Pancreas (tissue), 10 donors: Measurements from ENCODE around the gene ZNF429. TPM values are rescaled to one million over a fixed set of nuclear protein-coding genes. Genes with fewer than 3 reads are reported as not detected.

Experiments
- ATAC-seq, 4 donors: fragments of 200-7000 bp; cut with Tn5 transposase; one replicate each; pipeline versions ENCODE4 v1.8.0 to v1.9.1; 2020; ENCODE audit warnings: mild to moderate bottlenecking in 4 of 4, moderate library complexity in 4 of 4
- DNase-seq, 6 donors: peaks; one replicate each; pipeline ENCODE4 v3.0.0-alpha.2; 2020
- FAIRE-seq: peaks from 2 replicates; lab custom pipeline; 2012; peaks lifted over from hg19 to GRCh38; lab: Jason Lieb, UNC
- H3K27ac ChIP-seq, 4 donors: fragments of 200-600 bp; sonication (generic); 1 replicate in 3 of 4; 2 replicates in 1 of 4; pipeline versions ENCODE4 v1.5.0 to v1.8.0; 2020
- H3K27me3 ChIP-seq, 4 donors: fragments of 200-600 bp; one replicate each; pipeline ENCODE4 v1.8.0; 2021
- H3K36me3 ChIP-seq, 3 donors: fragments of 200-600 bp; sonication (generic) in 1 of 3; one replicate each; pipeline versions ENCODE4 v1.5.0 to v1.8.0; 2020 to 2021
- H3K4me1 ChIP-seq, 3 donors: fragments of 200-600 bp; one replicate each; pipeline ENCODE4 v1.8.0; 2021
- H3K4me3 ChIP-seq, 4 donors: fragments of 200-600 bp; sonication (generic) in 2 of 4; one replicate each; pipeline versions ENCODE4 v1.5.0 to v1.8.0; 2020 to 2021
- H3K9me3 ChIP-seq, 4 donors: fragments of 200-600 bp; one replicate each; pipeline ENCODE4 v1.8.0; 2021
- WGBS, 2 donors: extraction: QIAGEN DNeasy Blood & Tissue Kit; methylation state at CpG; one replicate each; pipeline ENCODE4 v1.1.7; 2013; 5-methylcytosine and 5-hydroxymethylcytosine counted together
- intact Hi-C, 3 donors: fragments of 100-400 bp; cut with DNase I; formaldehyde crosslinking; loops; one replicate each; pipeline versions ENCODE4 v1.11.1 to v1.14.2; 2022
- polyA plus RNA-seq, 2 donors: library from polyadenylated mRNA; stranded (reverse); fragments of 200-250 nt; gene quantifications; one replicate each; pipeline ENCODE4 v1.2.3, GENCODE V29; 2013
- total RNA-seq, 6 donors: library from RNA; stranded (reverse); fragmentation: NEBNext Ultra II Directional in 4 of 6; extraction: Animal tissue kit (Norgen Biotek cat#: 25700) in 4 of 6; gene quantifications; one replicate each; pipeline versions ENCODE4 v1.2.1 to v1.2.4, GENCODE V29; 2021 to 2023
- TF ChIP-seq, protein P1 (sequence below), 4 donors: fragments of 200-600 bp; sonication (generic) in 3 of 4; IDR thresholded peaks; one replicate each; pipeline versions ENCODE4 v1.5.0 to v1.8.0; 2021; ENCODE audit warnings: antibody characterized with exemption in 4 of 4
- donor health status: healthy with polysubstance abuse.
- donor health status: DM: no; HTN: no; CAD: no; lungs with moderate emphysema.
- donor health status: DM: no; HTN: no; CAD: no.
- donor health status: control.
- donor health status: control.
- donor health status: Bipolar disorder and iron deficiency.
- donor health status: DM: yes; HTN: yes; CAD: no.
- donor health status: DM: no; HTN: no; CAD: no.
- donor health status: DM: no; HTN: no; CAD: no.
- donor health status: DM: yes; HTN: yes; CAD: no.

Gene ZNF429
- total and polyA plus RNA-seq, 8 donors, result 6.8 to 12.6 (median 9.9) TPM

DNA sequence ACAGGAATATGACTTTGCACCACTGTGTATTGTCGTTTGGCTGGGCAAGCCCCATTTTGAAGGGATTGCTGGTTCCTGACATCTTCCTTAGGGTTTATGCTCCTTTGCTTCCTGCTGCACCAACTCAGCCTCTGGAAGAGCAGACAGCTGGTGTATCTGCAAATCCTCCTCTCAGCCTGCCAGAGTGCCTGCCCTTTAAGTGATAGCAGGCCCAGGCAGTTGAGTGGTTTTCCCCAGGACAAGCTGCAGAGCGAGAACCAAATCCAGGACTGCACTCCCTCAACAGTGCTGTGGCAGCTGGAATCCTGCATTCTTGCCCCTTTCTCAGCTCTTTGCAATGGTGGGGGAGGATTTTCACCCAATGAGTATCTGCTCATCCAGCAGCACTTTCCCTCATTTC lies 85.5 kb downstream of the ZNF429 start:
- intact Hi-C loops, result no loop called here

DNA sequence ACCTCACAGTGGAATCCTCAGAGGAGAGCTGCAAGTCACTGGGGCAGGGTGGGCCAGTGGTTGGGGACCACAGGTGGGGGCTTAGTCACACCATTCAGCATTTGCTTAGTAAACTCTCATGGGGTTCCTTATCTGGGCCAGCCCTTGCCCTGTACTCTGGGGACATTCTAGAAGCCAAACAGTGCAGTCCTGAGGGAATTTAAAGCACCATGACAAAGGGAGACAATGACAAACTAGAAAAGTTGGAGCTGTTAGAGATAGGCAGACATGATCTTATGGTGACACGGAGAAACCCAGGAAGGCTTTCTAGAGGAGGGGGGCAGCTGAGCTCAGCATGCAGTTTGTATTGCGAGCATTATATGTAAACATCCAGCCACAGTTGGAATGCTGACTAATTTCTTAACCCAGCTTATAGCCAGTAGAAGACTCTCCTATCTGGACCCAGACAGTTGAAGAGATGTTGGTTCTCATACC lies 87.6 kb downstream of the ZNF429 start:
- no peak for FAIRE-seq

More for the DNA sequence above, 85.5 kb downstream of the ZNF429 start:
- Histone ChIP-seq H3K4me1 (peaks cover 0 to 18% (median 3%) of the 10 kb centered on the region in 3 donors), H3K36me3 (no peaks in the 10 kb centered on the region), H3K27ac (peak overlapping the region in 1 of 4 donors; percentile 5), H3K9me3 (no peaks in the 10 kb centered on the region), H3K27me3 (no peaks in the 10 kb centered on the region), H3K4me3 (no peak overlapping the region)
- WGBS, 2 donors, result 56 to 67% methylated on average over 2 of the region's 2 CpGs
- ATAC-seq (no peak), FAIRE-seq (no peak), DNase-seq (peak in 1 of 6 donors; percentile 11)
- TF ChIP-seq, protein P1, sequence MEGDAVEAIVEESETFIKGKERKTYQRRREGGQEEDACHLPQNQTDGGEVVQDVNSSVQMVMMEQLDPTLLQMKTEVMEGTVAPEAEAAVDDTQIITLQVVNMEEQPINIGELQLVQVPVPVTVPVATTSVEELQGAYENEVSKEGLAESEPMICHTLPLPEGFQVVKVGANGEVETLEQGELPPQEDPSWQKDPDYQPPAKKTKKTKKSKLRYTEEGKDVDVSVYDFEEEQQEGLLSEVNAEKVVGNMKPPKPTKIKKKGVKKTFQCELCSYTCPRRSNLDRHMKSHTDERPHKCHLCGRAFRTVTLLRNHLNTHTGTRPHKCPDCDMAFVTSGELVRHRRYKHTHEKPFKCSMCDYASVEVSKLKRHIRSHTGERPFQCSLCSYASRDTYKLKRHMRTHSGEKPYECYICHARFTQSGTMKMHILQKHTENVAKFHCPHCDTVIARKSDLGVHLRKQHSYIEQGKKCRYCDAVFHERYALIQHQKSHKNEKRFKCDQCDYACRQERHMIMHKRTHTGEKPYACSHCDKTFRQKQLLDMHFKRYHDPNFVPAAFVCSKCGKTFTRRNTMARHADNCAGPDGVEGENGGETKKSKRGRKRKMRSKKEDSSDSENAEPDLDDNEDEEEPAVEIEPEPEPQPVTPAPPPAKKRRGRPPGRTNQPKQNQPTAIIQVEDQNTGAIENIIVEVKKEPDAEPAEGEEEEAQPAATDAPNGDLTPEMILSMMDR (IDR thresholded peaks at IDR 0.05), result no peak

DNA sequence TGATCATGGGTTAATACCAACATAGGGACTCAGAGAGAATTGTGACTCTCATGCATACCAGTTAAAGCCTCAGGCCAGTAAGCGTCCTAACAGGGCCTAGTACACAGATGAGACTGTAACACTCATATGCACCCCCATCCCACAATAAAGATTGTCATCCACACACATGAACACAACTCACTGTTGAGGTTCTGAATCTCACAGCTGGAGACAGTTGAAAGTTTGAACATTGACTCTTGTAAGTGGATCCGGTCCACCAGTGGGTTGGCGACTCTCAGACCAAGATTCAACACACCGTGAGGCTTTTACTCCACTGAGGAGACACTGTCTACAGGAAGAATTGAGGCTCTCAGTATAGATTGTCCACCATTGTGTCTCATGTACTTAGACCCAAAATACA lies 88.1 kb downstream of the ZNF429 start:
- intact Hi-C loops, result no loop called here

More for the DNA sequence above, 87.6 kb downstream of the ZNF429 start:
- H3K4me1 ChIP-seq, result peaks cover 0 to 12% (median 9%) of the 10 kb centered on the region in 3 donors
- H3K36me3 ChIP-seq, result peaks cover 0 to 6% (median 0%) of the 10 kb centered on the region in 3 donors
- no peaks in the 10 kb centered on the region for H3K27me3 ChIP-seq
- TF ChIP-seq, protein P1 (IDR thresholded peaks at IDR 0.05), result no peak
- ATAC-seq (no peak), DNase-seq (no peak)
- intact Hi-C loops, result no loop called here
- H3K27ac ChIP-seq, result no peak overlapping the region
- WGBS, 2 donors, result 89 to 94% methylated on average over 2 of the region's 2 CpGs
- no peak overlapping the region for H3K4me3 ChIP-seq
- H3K9me3 ChIP-seq, result no peaks in the 10 kb centered on the region

DNA sequence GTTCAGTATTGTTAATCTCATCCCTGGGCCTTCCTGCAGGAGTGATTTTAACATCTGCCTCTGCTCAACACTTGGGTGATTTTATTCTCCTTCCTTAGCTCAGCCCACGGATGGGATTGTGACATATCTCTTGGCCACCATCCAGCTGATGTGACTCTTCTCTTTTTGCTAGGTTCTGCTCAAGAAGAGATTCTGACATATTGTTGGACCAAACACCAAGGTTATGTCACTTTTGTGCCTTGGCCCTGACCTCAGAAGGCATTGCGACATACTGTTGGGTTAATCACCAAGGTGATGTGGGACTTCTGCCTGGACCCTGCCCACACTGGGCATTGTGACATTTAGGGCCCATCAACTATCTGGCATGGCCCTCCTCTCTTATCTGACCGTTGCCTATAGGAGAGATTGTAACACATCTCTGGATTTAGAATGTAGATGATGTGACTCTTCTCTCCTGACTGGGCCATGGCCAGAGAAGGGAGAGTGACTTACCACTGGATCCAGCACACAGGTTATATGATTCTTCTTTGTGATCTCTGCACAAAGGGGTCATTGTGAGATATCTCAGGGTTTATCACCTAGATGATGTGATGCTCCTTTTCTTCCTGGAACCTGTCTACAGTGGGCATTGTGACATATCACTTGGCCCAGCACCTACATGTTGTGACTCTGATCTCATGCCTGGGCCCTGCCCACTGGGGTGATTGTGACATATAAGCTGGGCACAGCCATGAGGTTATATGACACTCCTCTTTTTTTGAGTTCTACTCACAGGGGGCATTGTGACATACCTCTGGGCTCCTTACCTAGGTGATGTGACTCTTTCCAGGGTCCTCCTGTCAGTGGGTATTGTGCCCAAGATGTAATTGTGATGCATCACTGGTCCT lies 88.8 kb downstream of the ZNF429 start:
- H3K4me1 ChIP-seq, result peaks cover 0 to 9% (median 9%) of the 10 kb centered on the region in 3 donors
- H3K36me3 ChIP-seq, result peaks cover 0 to 6% (median 0%) of the 10 kb centered on the region in 3 donors
- H3K27me3 ChIP-seq, result no peaks in the 10 kb centered on the region
- H3K9me3 ChIP-seq, result no peaks in the 10 kb centered on the region
- H3K4me3 ChIP-seq, result no peak overlapping the region
- ATAC-seq, result peak; percentile 45 to 58 (median 48)
- FAIRE-seq, result no peak
- H3K27ac ChIP-seq, result peak overlapping the region in 3 of 4 donors; percentile 40 to 57 (median 45)
- 52 to 60% methylated on average over 3 of the region's 3 CpGs for WGBS, 2 donors
- TF ChIP-seq, protein P1 (IDR thresholded peaks at IDR 0.05), result no peak
- DNase-seq, result peak in 1 of 6 donors; percentile 9
- intact Hi-C loops, result no loop called here

More for the DNA sequence above, 88.1 kb downstream of the ZNF429 start:
- H3K4me3 ChIP-seq, result no peak overlapping the region
- peak overlapping the region in 2 of 4 donors; percentile 40 to 57 for H3K27ac ChIP-seq
- DNase-seq (peak in 1 of 6 donors; percentile 1), FAIRE-seq (no peak), ATAC-seq (no peak)
- H3K4me1 ChIP-seq, result peaks cover 0 to 9% (median 9%) of the 10 kb centered on the region in 3 donors
- TF ChIP-seq, protein P1 (IDR thresholded peaks at IDR 0.05), result no peak
- no peaks in the 10 kb centered on the region for H3K27me3 ChIP-seq
- no peaks in the 10 kb centered on the region for H3K9me3 ChIP-seq
- 93 to 98% methylated on average over 4 of the region's 4 CpGs for WGBS, 2 donors
- peaks cover 0 to 6% (median 0%) of the 10 kb centered on the region in 3 donors for H3K36me3 ChIP-seq
